D721Med (cell line): ENCODE data around the gene GOLGA6L10.
A peak's percentile ranks its signal among the peaks of the same experiment; 100 is the strongest.
"Not testable (repeated sequence)": the region's sequence is repeated elsewhere in the genome, so short reads cannot be mapped to it uniquely, and the experiment has no call there.

ENCODE experiments used
- DNase-seq: peaks from one replicate; pipeline ENCODE4 v3.0.0; 2011; ENCODE audit warnings: low spot score; ENCODE audit not compliant: insufficient read length
- FAIRE-seq: peaks from 2 replicates; lab custom pipeline; 2011; peaks lifted over from hg19 to GRCh38; lab: Jason Lieb, UNC
- CTCF ChIP-seq: IDR thresholded peaks from 2 replicates; pipeline ENCODE4 v1.5.1; 2012; ENCODE audit warnings: mild to moderate bottlenecking, control low read depth; ENCODE audit not compliant: insufficient read depth; ENCODE audit errors: missing control alignments

GOLGA6L10 gene

GRCh38 chr15:82365692-82366323 lies 16.5 kb upstream of the GOLGA6L10 start:
- FAIRE-seq = not testable (repeated sequence)

GRCh38 chr15:82364548-82364947 lies 15.3 kb upstream of the GOLGA6L10 start:
- FAIRE-seq = not testable (repeated sequence)

More at GRCh38 chr15:82365692-82366323, 16.5 kb upstream of the GOLGA6L10 start:
- TF ChIP-seq CTCF = peak; percentile 45
- DNase-seq = not testable (repeated sequence)

GRCh38 chr15:82362790-82363189 lies 13.5 kb upstream of the GOLGA6L10 start:
- not testable (repeated sequence) for DNase-seq, FAIRE-seq

More at GRCh38 chr15:82364548-82364947, 15.3 kb upstream of the GOLGA6L10 start:
- not testable (repeated sequence) for DNase-seq

GRCh38 chr15:82360618-82361017 lies 11.3 kb upstream of the GOLGA6L10 start:
- not testable (repeated sequence) for DNase-seq, FAIRE-seq

- not testable (repeated sequence) for DNase-seq, FAIRE-seq
Measured at GRCh38 chr15:82355055-82355454, 5.8 kb upstream of the GOLGA6L10 start.

GRCh38 chr15:82354546-82354945 lies 5.3 kb upstream of the GOLGA6L10 start:
- FAIRE-seq, DNase-seq: not testable (repeated sequence)

- DNase-seq, FAIRE-seq: not testable (repeated sequence)
Measured at GRCh38 chr15:82347645-82348044, 1.6 kb downstream of the GOLGA6L10 start.

GRCh38 chr15:82345176-82345575 lies 4.1 kb downstream of the GOLGA6L10 start:
- not testable (repeated sequence) for FAIRE-seq, DNase-seq

- not testable (repeated sequence) for FAIRE-seq, DNase-seq
Measured at GRCh38 chr15:82344421-82344820, 4.9 kb downstream of the GOLGA6L10 start.

GRCh38 chr15:82343851-82344250 lies 5.4 kb downstream of the GOLGA6L10 start:
- FAIRE-seq, DNase-seq: not testable (repeated sequence)

- not testable (repeated sequence) for FAIRE-seq, DNase-seq
- peak; percentile 15 for TF ChIP-seq CTCF
Measured at GRCh38 chr15:82342632-82343374, 6.5 kb downstream of the GOLGA6L10 start.

- DNase-seq, FAIRE-seq: not testable (repeated sequence)
Measured at GRCh38 chr15:82338573-82338972, 10.7 kb downstream of the GOLGA6L10 start.

GRCh38 chr15:82338053-82338452 lies 11.2 kb downstream of the GOLGA6L10 start:
- not testable (repeated sequence) for DNase-seq, FAIRE-seq

- not testable (repeated sequence) for FAIRE-seq, DNase-seq
Measured at GRCh38 chr15:82337051-82337450, 12.2 kb downstream of the GOLGA6L10 start.

- FAIRE-seq, DNase-seq: not testable (repeated sequence)
Measured at GRCh38 chr15:82336180-82336647, 13.1 kb downstream of the GOLGA6L10 start.

GRCh38 chr15:82335006-82335405 lies 14.3 kb downstream of the GOLGA6L10 start:
- not testable (repeated sequence) for DNase-seq, FAIRE-seq

- DNase-seq, FAIRE-seq: not testable (repeated sequence)
Measured at GRCh38 chr15:82334554-82334932, 14.7 kb downstream of the GOLGA6L10 start.
